Endodermal cell (in vitro differentiated cells): ENCODE results near the gene PHLDB2. TPM values are rescaled to one million over a fixed set of nuclear protein-coding genes. Genes with fewer than 3 reads are reported as not detected.

ENCODE experiments used
- DNase-seq: peaks from one replicate; pipeline ENCODE4 v3.0.0-alpha.2; 2017
- H3K27ac ChIP-seq: 2 replicates; pipeline ENCODE4 v1.5.1; 2013; ENCODE audit warnings: mild to moderate bottlenecking, low read depth, low read length, moderate library complexity
- H3K27me3 ChIP-seq: 2 replicates; pipeline ENCODE4 v1.6.1; 2013; ENCODE audit warnings: mild to moderate bottlenecking, low read length, moderate library complexity; ENCODE audit not compliant: insufficient read depth, control insufficient read depth, poor library complexity, severe bottlenecking
- H3K36me3 ChIP-seq: 2 replicates; pipeline ENCODE4 v1.7.0; 2013; ENCODE audit warnings: mild to moderate bottlenecking, low read length, moderate library complexity; ENCODE audit not compliant: control insufficient read depth, insufficient read depth
- H3K4me1 ChIP-seq: one replicate; pipeline ENCODE4 v1.7.0; 2013; ENCODE audit warnings: low read length; ENCODE audit not compliant: control insufficient read depth, insufficient read depth
- H3K4me3 ChIP-seq: 2 replicates; pipeline ENCODE4 v1.5.1; 2013; ENCODE audit warnings: mild to moderate bottlenecking, low read length, moderate library complexity
- H3K9ac ChIP-seq: 2 replicates; pipeline ENCODE4 v1.6.1; 2013; ENCODE audit warnings: mild to moderate bottlenecking, low read length, moderate library complexity; ENCODE audit not compliant: poor library complexity, severe bottlenecking; ENCODE audit errors: extremely low read depth
- H3K9me3 ChIP-seq: 2 replicates; pipeline ENCODE4 v1.6.1; 2013; ENCODE audit warnings: mild to moderate bottlenecking, low read length, moderate library complexity; ENCODE audit not compliant: control insufficient read depth
- H3K27ac Mint-ChIP-seq: 2 replicates; pipeline ENCODE4 v1.8.0; 2020; ENCODE audit warnings: mixed read lengths
- H3K27me3 Mint-ChIP-seq: 2 replicates; pipeline ENCODE4 v1.8.0; 2021; ENCODE audit warnings: mild to moderate bottlenecking, mixed read lengths; ENCODE audit not compliant: insufficient read depth
- H3K36me3 Mint-ChIP-seq: 2 replicates; pipeline ENCODE4 v1.8.0; 2020; ENCODE audit warnings: low read depth, mixed read lengths
- H3K4me1 Mint-ChIP-seq: 2 replicates; pipeline ENCODE4 v1.8.0; 2020; ENCODE audit warnings: mixed read lengths
- H3K4me3 Mint-ChIP-seq: 2 replicates; pipeline ENCODE4 v1.8.0; 2020; ENCODE audit warnings: mild to moderate bottlenecking, moderate library complexity, mixed read lengths
- H3K9me3 Mint-ChIP-seq: 2 replicates; pipeline ENCODE4 v1.8.0; 2020; ENCODE audit warnings: mild to moderate bottlenecking, mixed read lengths
- WGBS, 2 experiments: methylation state at CpG; one replicate each; pipeline versions ENCODE4 v1.1.5 to v1.1.7; 2013; ENCODE audit warnings: missing lambda C conversion rate in 2 of 2, mixed read lengths in 1 of 2; ENCODE audit not compliant: insufficient coverage in 1 of 2, insufficient read length in 1 of 2; 5-methylcytosine and 5-hydroxymethylcytosine counted together
- total RNA-seq, 2 donors: library from RNA; stranded (reverse); fragmentation: NEBNext Ultra II Directional in 1 of 2; extraction: Animal tissue kit (Norgen Biotek cat#: 25700) in 1 of 2; gene quantifications; 2 replicates in 1 of 2; 3 replicates in 1 of 2; pipeline ENCODE4 v1.2.1, GENCODE V29; 2021
- TF ChIP-seq, protein P1 (sequence below): fragments of 200-600 bp; sonication (generic); conservative IDR thresholded peaks from 2 replicates; pipeline ENCODE4 v1.5.0; 2021; ENCODE audit warnings: antibody characterized with exemption, mild to moderate bottlenecking

PHLDB2 gene
- total RNA-seq, 2 donors from 2014 or later = 59.5 to 67.4 TPM

DNA sequence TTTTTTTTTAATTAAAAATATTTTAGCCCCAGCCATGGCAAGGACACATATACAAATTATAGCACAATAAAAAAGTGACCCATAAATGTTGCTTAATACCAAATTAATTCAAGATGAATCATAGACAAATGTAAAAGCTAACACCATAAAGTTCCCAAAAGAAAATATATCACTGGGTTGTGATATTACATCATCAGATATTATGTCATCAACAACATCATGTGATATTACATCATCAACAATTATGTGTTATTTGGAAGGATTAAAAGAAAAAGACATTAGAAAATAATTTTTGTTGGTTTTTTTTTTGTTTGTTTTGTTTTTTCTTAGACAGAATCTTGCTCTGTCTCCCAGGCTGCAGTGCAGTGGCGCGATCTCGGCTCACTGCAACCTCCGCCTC lies 85.3 kb downstream of the PHLDB2 start:
- Mint-ChIP-seq H3K4me3 (no peak overlapping the region), H3K27me3 (no peaks in the 10 kb centered on the region), H3K9me3 (no peaks in the 10 kb centered on the region), H3K36me3 (peaks cover 39% of the 10 kb centered on the region), H3K27ac (no peak overlapping the region), H3K4me1 (peaks cover 2% of the 10 kb centered on the region)
- H3K4me3 ChIP-seq = no peak overlapping the region
- TF ChIP-seq, protein P1, sequence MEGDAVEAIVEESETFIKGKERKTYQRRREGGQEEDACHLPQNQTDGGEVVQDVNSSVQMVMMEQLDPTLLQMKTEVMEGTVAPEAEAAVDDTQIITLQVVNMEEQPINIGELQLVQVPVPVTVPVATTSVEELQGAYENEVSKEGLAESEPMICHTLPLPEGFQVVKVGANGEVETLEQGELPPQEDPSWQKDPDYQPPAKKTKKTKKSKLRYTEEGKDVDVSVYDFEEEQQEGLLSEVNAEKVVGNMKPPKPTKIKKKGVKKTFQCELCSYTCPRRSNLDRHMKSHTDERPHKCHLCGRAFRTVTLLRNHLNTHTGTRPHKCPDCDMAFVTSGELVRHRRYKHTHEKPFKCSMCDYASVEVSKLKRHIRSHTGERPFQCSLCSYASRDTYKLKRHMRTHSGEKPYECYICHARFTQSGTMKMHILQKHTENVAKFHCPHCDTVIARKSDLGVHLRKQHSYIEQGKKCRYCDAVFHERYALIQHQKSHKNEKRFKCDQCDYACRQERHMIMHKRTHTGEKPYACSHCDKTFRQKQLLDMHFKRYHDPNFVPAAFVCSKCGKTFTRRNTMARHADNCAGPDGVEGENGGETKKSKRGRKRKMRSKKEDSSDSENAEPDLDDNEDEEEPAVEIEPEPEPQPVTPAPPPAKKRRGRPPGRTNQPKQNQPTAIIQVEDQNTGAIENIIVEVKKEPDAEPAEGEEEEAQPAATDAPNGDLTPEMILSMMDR = no peak
- peaks cover 73% of the 10 kb centered on the region for H3K36me3 ChIP-seq
- DNase-seq = no peak
- H3K9me3 ChIP-seq = no peaks in the 10 kb centered on the region
- H3K27ac ChIP-seq = no peak overlapping the region
- no peaks in the 10 kb centered on the region for H3K4me1 ChIP-seq
- WGBS, 2 experiments = 99% methylated on average over 4 of the region's 4 CpGs; no CpG with 5 or more reads in 1 of the 2 experiments
- H3K9ac ChIP-seq = no peak overlapping the region
- no peaks in the 10 kb centered on the region for H3K27me3 ChIP-seq

DNA sequence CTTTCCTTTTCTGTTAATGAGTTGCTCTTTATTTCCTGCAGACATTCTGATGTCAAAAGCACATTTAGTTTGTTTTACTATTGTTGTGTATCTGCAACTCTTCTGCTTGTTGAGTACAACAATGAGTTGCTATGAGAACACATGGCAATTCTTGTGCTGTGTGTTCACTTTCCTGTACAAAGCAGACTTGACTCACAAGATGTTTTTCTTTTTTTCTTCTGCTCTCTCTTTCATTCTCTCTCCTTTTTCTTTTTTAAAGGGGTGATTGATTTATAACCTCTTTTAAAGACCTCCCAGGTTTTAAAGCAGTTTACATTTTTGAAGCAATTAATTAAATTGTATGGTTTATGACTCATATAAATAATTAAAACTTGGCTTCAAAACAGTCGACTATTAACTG lies 88.2 kb downstream of the PHLDB2 start:
- TF ChIP-seq, protein P1 = no peak
- no peak overlapping the region for H3K9ac ChIP-seq
- H3K9me3 Mint-ChIP-seq = no peaks in the 10 kb centered on the region

DNA sequence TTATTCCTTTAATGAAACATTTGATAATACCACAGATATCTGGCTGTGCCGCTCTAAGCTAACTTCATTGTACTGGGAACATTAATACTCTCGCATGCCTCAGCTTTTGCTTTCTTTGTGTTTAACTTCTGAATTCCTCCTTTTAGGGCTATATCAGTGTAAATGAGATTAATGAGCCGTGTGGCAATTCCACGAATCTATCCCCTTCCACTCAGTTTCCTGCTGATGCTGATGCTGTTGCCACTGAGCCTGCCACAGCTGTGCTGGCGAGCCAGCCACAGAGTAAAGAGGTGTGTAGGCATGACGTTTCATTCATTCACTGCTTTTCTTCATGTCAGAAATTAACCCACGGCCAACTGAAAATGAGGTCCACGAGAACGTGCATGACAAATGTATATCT lies 89.7 kb downstream of the PHLDB2 start:
- Mint-ChIP-seq H3K4me1 (peaks cover 6% of the 10 kb centered on the region), H3K27ac (no peak overlapping the region), H3K36me3 (peaks cover 28% of the 10 kb centered on the region), H3K9me3 (no peaks in the 10 kb centered on the region), H3K4me3 (no peak overlapping the region), H3K27me3 (no peaks in the 10 kb centered on the region)
- no peak for DNase-seq
- H3K27me3 ChIP-seq = no peaks in the 10 kb centered on the region
- no peaks in the 10 kb centered on the region for H3K9me3 ChIP-seq
- no peak overlapping the region for H3K4me3 ChIP-seq
- TF ChIP-seq, protein P1 = no peak
- H3K27ac ChIP-seq = no peak overlapping the region
- WGBS, 2 experiments = 88 to 98% methylated on average over 6 to 9 of the region's 9 CpGs
- H3K9ac ChIP-seq = no peak overlapping the region
- H3K36me3 ChIP-seq = peaks cover 64% of the 10 kb centered on the region
- no peaks in the 10 kb centered on the region for H3K4me1 ChIP-seq

More for the DNA sequence above, 88.2 kb downstream of the PHLDB2 start:
- no peak overlapping the region for H3K27ac ChIP-seq
- H3K4me1 ChIP-seq = no peaks in the 10 kb centered on the region
- H3K4me3 ChIP-seq = no peak overlapping the region
- no peak overlapping the region for H3K27ac Mint-ChIP-seq
- H3K27me3 Mint-ChIP-seq = no peaks in the 10 kb centered on the region
- H3K36me3 Mint-ChIP-seq = peaks cover 21% of the 10 kb centered on the region
- peaks cover 2% of the 10 kb centered on the region for H3K4me1 Mint-ChIP-seq
- 92 to 100% methylated on average over 1 of the region's 1 CpG for WGBS, 2 experiments
- no peaks in the 10 kb centered on the region for H3K9me3 ChIP-seq
- peaks cover 63% of the 10 kb centered on the region for H3K36me3 ChIP-seq
- H3K27me3 ChIP-seq = no peaks in the 10 kb centered on the region
- DNase-seq = no peak
- no peak overlapping the region for H3K4me3 Mint-ChIP-seq
